Purkinje cell (primary cell): ENCODE results near the gene TBC1D26. TPM values are rescaled to one million over a fixed set of nuclear protein-coding genes. Genes with fewer than 3 reads are reported as not detected.

Source experiments
- polyA plus RNA-seq: library from polyadenylated mRNA; unstranded; fragments of >200 nt; fragmentation: Nextera tagmentation; gene quantifications from 2 replicates; pipeline ENCODE4 v1.2.1, GENCODE V29; 2014

The TBC1D26 gene
- not detected in 2 replicates for polyA plus RNA-seq

DNA sequence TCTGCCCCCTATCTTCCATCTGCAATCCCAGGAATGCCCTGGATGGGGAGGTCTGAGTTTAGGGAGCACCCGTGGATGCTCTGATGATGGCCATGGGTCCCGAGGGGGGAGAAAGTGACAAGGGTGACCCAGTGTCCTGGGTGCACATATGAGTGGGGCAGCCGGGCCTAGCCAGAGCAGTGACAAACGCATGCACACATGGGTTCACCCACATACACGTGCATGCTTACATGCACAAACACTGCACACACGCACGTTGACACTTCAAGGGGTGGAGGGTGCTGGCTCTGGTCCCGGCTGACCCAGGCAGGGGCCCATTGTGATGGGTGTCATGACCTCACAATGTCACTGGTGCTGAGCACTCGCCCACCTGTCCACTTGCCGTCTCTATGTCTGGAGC lies at the start of gene TBC1D26:
TSS of gene TBC1D26 (plus strand) at position 384 of the 400 bp plus-strand sequence. CDS start 3,066 bp downstream, outside the sequence.

DNA sequence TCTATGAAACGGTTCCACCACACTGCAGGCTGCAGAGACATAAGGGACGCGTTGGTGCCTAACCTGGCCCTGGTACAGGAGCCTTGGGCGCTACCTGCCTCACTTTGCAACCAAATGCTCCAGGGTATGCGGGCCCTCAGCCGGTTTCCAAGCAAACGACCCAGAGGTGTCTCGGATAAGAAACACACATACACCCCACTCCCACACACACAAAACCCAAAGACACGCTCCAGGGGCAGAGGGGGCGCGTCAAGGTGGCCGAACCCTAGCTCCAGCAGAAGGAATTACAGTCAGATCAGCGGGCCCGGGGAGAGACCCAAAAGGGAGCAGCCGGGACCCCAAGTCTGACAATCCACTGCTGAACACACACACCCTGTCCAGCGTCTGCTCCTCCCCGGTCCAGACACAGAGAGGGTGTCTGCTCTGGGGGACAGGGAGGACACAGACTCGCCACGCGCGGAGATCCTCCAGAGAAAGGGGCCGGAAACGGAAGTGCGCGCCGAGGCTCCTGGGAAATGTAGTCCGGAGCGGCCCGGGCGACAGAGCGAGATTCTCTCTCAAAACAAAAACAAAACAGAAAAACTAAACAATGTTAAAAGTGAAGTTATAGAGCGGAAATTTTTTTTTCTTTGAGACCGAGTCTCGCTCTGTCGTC lies 48.1 kb upstream of the TBC1D26 start, which contains the start of gene TRIM16:
TSS of gene TRIM16 (minus strand) at position 488 of the 655 bp plus-strand sequence. CDS start 32,702 bp downstream, outside the sequence.

DNA sequence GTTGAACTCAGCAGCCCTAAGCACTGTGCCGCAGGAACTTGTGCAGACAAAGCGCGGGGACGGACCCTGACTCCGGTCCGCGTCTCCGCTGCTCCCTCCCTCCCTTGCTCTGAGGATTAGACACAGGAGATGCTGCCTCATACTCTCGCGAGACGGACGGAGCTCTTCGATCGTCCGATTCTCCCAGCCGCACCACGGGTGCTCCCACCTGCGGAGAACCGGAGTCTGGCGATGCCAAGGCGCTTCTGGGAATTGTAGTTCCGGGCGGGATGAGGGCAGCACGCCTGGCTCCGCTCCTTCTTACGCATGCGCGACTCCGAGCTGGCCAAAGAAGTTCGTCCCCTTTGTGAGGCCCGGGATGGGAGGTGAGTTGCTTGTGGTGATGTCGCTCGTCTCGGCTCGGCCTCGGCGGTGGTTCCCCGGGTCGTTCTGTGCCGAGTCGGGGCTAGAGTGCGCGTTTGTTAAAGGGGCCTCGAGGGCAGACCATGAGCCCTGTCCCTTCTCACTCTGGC lies 32.6 kb upstream of the TBC1D26 start, which contains the start of gene ZNF286A:
TSS of gene ZNF286A (plus strand) at position 340 of the 512 bp plus-strand sequence. CDS start 578 bp downstream, outside the sequence.

Other genes with a start within 250 kb of the TBC1D26 start
- gene TVP23C, start 168.8 kb upstream of the TBC1D26 start, polyA plus RNA-seq = 0.52 and 15.1 TPM in 2 replicates
- gene FBXW10B, start 112.6 kb upstream of the TBC1D26 start, polyA plus RNA-seq = 0.97 TPM in 1 of 2 replicates, not detected in the other
- 2.9 and 3.9 TPM in 2 replicates for gene TRIM16, start 48.0 kb upstream of the TBC1D26 start, polyA plus RNA-seq
- 16.4 and 24.9 TPM in 2 replicates for gene ZNF286A, start 32.5 kb upstream of the TBC1D26 start, polyA plus RNA-seq
- 3.2 and 5.3 TPM in 2 replicates for gene ADORA2B, start 212.8 kb downstream of the TBC1D26 start, polyA plus RNA-seq